Mucosa of descending colon (tissue), 3 donors: Measurements from ENCODE around the gene ZSCAN18. TPM values are rescaled to one million over a fixed set of nuclear protein-coding genes. Genes with fewer than 3 reads are reported as not detected.

ENCODE experiments used
- ATAC-seq: fragments of 200-7000 bp; cut with Tn5 transposase; one replicate; pipeline ENCODE4 v1.9.1; 2020; ENCODE audit warnings: mild to moderate bottlenecking, moderate library complexity
- DNase-seq, 3 donors: peaks; one replicate each; pipeline ENCODE4 v3.0.0-alpha.2; 2020
- H3K36me3 ChIP-seq: fragments of 200-600 bp; one replicate; pipeline ENCODE4 v1.8.0; 2021; ENCODE audit warnings: low read depth, mild to moderate bottlenecking
- H3K4me1 ChIP-seq: fragments of 200-600 bp; one replicate; pipeline ENCODE4 v1.8.0; 2021; ENCODE audit warnings: low read depth, mild to moderate bottlenecking
- H3K4me3 ChIP-seq: fragments of 200-600 bp; one replicate; pipeline ENCODE4 v1.8.0; 2021; ENCODE audit warnings: mild to moderate bottlenecking
- H3K9me3 ChIP-seq: fragments of 200-600 bp; one replicate; pipeline ENCODE4 v1.8.0; 2021; ENCODE audit warnings: mild to moderate bottlenecking
- CTCF ChIP-seq: fragments of 200-600 bp; IDR thresholded peaks from one replicate; pipeline ENCODE4 v1.8.0; 2022; ENCODE audit warnings: antibody characterized with exemption, mild to moderate bottlenecking
- intact Hi-C, 2 donors: fragments of 100-400 bp; cut with DNase I in 1 of 2; cut with micrococcal nuclease in 1 of 2; formaldehyde crosslinking; loops; one replicate each; pipeline versions ENCODE4 v1.11.0 to v1.11.1; 2022; cut with DNase I, micrococcal nuclease
- total RNA-seq, 3 donors: library from RNA; stranded (reverse); fragmentation: NEBNext Ultra II Directional in 2 of 3; extraction: Animal tissue kit (Norgen Biotek cat#: 25700) in 2 of 3; gene quantifications; one replicate each; pipeline versions ENCODE4 v1.2.1 to v1.2.4, GENCODE V29; 2021 to 2023
- donor health status: DM: no; HTN: no; CAD: no; lungs with moderate emphysema.
- donor health status: DM: no; HTN: no; CAD: no.
- donor health status: DM: no; HTN: yes; CAD: no.

ZSCAN18 gene
- total RNA-seq, 3 donors from 2014 or later, result 17.9 to 69.5 (median 23.0) TPM

DNA sequence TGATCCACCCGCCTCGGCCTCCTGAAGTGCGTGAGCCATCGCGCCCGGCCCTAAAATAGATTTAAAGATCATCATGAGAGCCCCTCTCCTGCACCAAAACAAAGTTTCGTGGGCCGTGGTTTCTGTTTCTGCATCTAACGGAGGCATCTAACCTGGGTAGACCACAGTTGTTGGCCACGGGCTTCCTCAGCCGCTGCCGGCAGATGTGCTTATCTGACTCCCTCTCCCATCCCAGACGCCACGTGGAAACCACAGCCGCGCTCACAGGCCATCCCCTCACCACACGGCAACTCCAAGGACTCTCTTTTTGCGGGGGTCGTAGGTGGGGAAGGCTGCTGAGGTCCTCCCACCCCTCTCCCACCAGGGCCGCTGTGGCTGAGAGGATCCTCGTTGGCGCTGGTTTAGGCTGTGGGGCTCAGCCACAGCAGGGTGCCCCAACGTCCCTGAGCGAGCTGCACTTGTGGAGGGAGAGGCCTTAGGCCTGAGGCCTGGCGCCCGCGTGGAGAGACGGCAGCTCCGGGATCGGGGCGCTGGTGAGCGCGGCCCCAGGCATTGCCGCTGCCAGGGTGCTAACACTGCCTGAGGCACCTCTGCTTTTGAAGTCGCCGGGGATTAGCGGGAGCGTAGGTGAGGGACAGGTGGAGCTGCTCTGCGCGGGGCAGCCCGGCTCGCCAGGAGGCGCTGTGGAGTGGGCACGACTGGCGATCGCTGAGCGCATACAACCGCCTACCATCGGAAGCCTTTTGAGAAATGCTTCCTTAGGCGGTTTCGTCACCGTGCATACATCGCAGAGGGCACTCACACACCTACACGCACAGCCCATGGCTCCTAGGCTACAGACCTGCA lies 55.3 kb downstream of the ZSCAN18 start:
- H3K4me1 ChIP-seq, result no peaks in the 10 kb centered on the region
- TF ChIP-seq CTCF, result no peak
- peaks cover 86% of the 10 kb centered on the region for H3K9me3 ChIP-seq
- no peaks in the 10 kb centered on the region for H3K36me3 ChIP-seq
- intact Hi-C loops, result no loop called here
- DNase-seq (no peak), ATAC-seq (no peak)
- H3K4me3 ChIP-seq, result no peak overlapping the region

GRCh38 chr19:58040751-58041525 lies 57.1 kb downstream of the ZSCAN18 start:
- intact Hi-C loops, result no loop called here
- TF ChIP-seq CTCF, result no peak
- no peaks in the 10 kb centered on the region for H3K36me3 ChIP-seq
- no peak overlapping the region for H3K4me3 ChIP-seq
- peaks cover 72% of the 10 kb centered on the region for H3K9me3 ChIP-seq
- H3K4me1 ChIP-seq, result no peaks in the 10 kb centered on the region
- DNase-seq (no peak), ATAC-seq (no peak)

GRCh38 chr19:58038688-58039204 lies 59.3 kb downstream of the ZSCAN18 start:
- Histone ChIP-seq H3K4me1 (no peaks in the 10 kb centered on the region), H3K36me3 (no peaks in the 10 kb centered on the region), H3K9me3 (peaks cover 58% of the 10 kb centered on the region), H3K4me3 (no peak overlapping the region)
- DNase-seq (no peak), ATAC-seq (no peak)
- intact Hi-C loops, result no loop called here
- no peak for TF ChIP-seq CTCF

- Histone ChIP-seq H3K4me3 (no peak overlapping the region), H3K9me3 (peaks cover 55% of the 10 kb centered on the region), H3K4me1 (no peaks in the 10 kb centered on the region), H3K36me3 (no peaks in the 10 kb centered on the region)
- intact Hi-C loops, result no loop called here
- no peak for ATAC-seq
- DNase-seq, result no peak
- TF ChIP-seq CTCF, result no peak
Observed at GRCh38 chr19:58037927-58038687, 59.9 kb downstream of the ZSCAN18 start.

GRCh38 chr19:58035863-58036262 lies 62.2 kb downstream of the ZSCAN18 start:
- no peak for TF ChIP-seq CTCF
- Histone ChIP-seq H3K4me1 (no peaks in the 10 kb centered on the region), H3K36me3 (no peaks in the 10 kb centered on the region), H3K9me3 (peaks cover 42% of the 10 kb centered on the region), H3K4me3 (no peak overlapping the region)
- intact Hi-C loops, result no loop called here
- DNase-seq (no peak), ATAC-seq (no peak)
